MCF 10A (cell line): ENCODE results near the gene NUCB1. TPM values are rescaled to one million over a fixed set of nuclear protein-coding genes. Genes with fewer than 3 reads are reported as not detected.

Source experiments
- Bru-seq: library from RNA; stranded (reverse); fragments of 400-500 nt; gene quantifications from one replicate; lab custom pipeline; 2021; lab: Mats Ljungman, UMichigan
- BruChase-seq, 2 experiments: library from RNA; stranded (reverse); fragments of 400-500 nt; gene quantifications; one replicate each; lab custom pipeline; 2021; lab: Mats Ljungman, UMichigan
- BruUV-seq: library from RNA; stranded (reverse); fragments of 400-500 nt; replicated peaks from 2 replicates; lab custom pipeline; 2021; lab: Mats Ljungman, UMichigan
- CTCF ChIA-PET: fragments of 300-600 bp; sonication (Branson Sonifier 250); formaldehyde crosslinking; extraction: SDS; loops from one replicate; lab custom pipeline; 2021; ENCODE audit warnings: antibody characterized with exemption, inconsistent platforms; lab: Yijun Ruan, JAX
- POLR2A ChIA-PET: fragments of 300-600, 350-650 bp; sonication (Branson Sonifier 250); formaldehyde crosslinking; extraction: SDS; loops from one replicate; lab custom pipeline; 2020; ENCODE audit warnings: antibody characterized with exemption, inconsistent platforms; lab: Yijun Ruan, JAX
- DNase-seq: peaks from one replicate; pipeline ENCODE4 v3.0.0-alpha.2; 2018; ENCODE audit not compliant: unreplicated experiment
- H3K27ac Mint-ChIP-seq: one replicate; pipeline ENCODE4 v1.8.0; 2022; ENCODE audit warnings: mild to moderate bottlenecking, low read depth, mixed read lengths; ENCODE audit not compliant: unreplicated experiment
- H3K27me3 Mint-ChIP-seq: one replicate; pipeline ENCODE4 v1.8.0; 2022; ENCODE audit warnings: mixed read lengths; ENCODE audit not compliant: insufficient read depth, unreplicated experiment
- H3K36me3 Mint-ChIP-seq: one replicate; pipeline ENCODE4 v1.8.0; 2022; ENCODE audit warnings: mild to moderate bottlenecking, moderate library complexity, mixed read lengths; ENCODE audit not compliant: insufficient read depth, unreplicated experiment
- H3K4me1 Mint-ChIP-seq: one replicate; pipeline ENCODE4 v1.8.0; 2022; ENCODE audit warnings: mixed read lengths; ENCODE audit not compliant: insufficient read depth, unreplicated experiment
- H3K4me3 Mint-ChIP-seq: one replicate; pipeline ENCODE4 v1.8.0; 2022; ENCODE audit warnings: mild to moderate bottlenecking, moderate library complexity, mixed read lengths; ENCODE audit not compliant: unreplicated experiment
- H3K9me3 Mint-ChIP-seq: one replicate; pipeline ENCODE4 v1.8.0; 2022; ENCODE audit warnings: mixed read lengths; ENCODE audit not compliant: unreplicated experiment
- CTCF ChIP-seq: fragments of 200-600 bp; IDR thresholded peaks from one replicate; pipeline ENCODE4 v1.8.0; 2022; ENCODE audit warnings: antibody characterized with exemption, mild to moderate bottlenecking; ENCODE audit not compliant: unreplicated experiment
- intact Hi-C: fragments of 100-400 bp; cut with micrococcal nuclease; formaldehyde crosslinking; loops from 2 replicates; pipeline ENCODE4 v1.14.1; 2022
- long read RNA-seq: library from polyadenylated mRNA; stranded (forward); transcript quantifications from one replicate; pipeline ENCODE4 v2.0.0, GENCODE V29; 2022
- total RNA-seq: library from RNA; stranded (reverse); gene quantifications from 2 replicates; pipeline ENCODE4 v1.2.3, GENCODE V29; 2022

The NUCB1 gene
- 61.4 and 76.8 TPM in 2 replicates for total RNA-seq
- percentile 50 among the genes with signal in this experiment for Bru-seq, nascent RNA
- percentile 63 among the genes with signal in this experiment for BruChase-seq, experiment 1, labeled RNA remaining after a 6-hour chase
- BruChase-seq, experiment 2, labeled RNA remaining after a 2-hour chase = percentile 54 among the genes with signal in this experiment
- long read RNA-seq, transcript NUCB1-201 (13 exons, 2,668 nt) = major isoform, 89 of 117 reads
- long read RNA-seq, partial matches to known transcripts = 17 of 117 reads
- long read RNA-seq, other reads (novel, unspliced or antisense) = 11 of 117 reads

GRCh38 chr19:48899781-48900476 is at the start of gene NUCB1:
Gene NUCB1 (plus strand): TSS chr19:48900312. CDS start chr19:48900797, 485 bp downstream.
- Mint-ChIP-seq H3K36me3 (peaks cover 21% of the 10 kb centered on the region), H3K27me3 (no peaks in the 10 kb centered on the region), H3K4me1 (peaks cover 14% of the 10 kb centered on the region), H3K4me3 (peak within 1 kb of the TSS; percentile 99), H3K27ac (peak within 1 kb of the TSS; percentile 87), H3K9me3 (peaks cover 8% of the 10 kb centered on the region)
- ChIA-PET POLR2A (interaction anchor here (0.7 to 3.7 kb wide), 12 partner anchors 19 to 158 kb away, joined by 3 to 32 read pairs (median 6); partner anchors contain the start of genes CGB7, DHDH, FTL and GYS1), CTCF (interaction anchor here (1.0 kb wide), 1 partner anchor 58 kb away, joined by 4 read pairs; no protein-coding TSS in a partner anchor)
- intact Hi-C loops = loop anchor here (2.0 kb wide), 2 partner anchors 55 to 71 kb away; partner anchors contain the start of gene BAX
- TF ChIP-seq CTCF = no peak
- peak; percentile 99 for DNase-seq
- TSS peak; percentile 51 for BruUV-seq

- intact Hi-C loops = no loop called here
- POLR2A ChIA-PET = no interaction called here
- Mint-ChIP-seq H3K9me3 (no peaks in the 10 kb centered on the region), H3K27me3 (no peaks in the 10 kb centered on the region), H3K4me3 (no peak overlapping the region), H3K27ac (no peak overlapping the region), H3K36me3 (no peaks in the 10 kb centered on the region), H3K4me1 (no peaks in the 10 kb centered on the region)
- DNase-seq = no peak
- BruUV-seq = no TSS peak
- no peak for TF ChIP-seq CTCF
- CTCF ChIA-PET = interaction anchor here (0.6 to 2.3 kb wide), 3 partner anchors 10 to 123 kb away, joined by 3 to 18 read pairs (median 3); no protein-coding TSS in a partner anchor
Observed at GRCh38 chr19:48852292-48852691, 47.8 kb upstream of the NUCB1 start.

- Mint-ChIP-seq H3K36me3 (no peaks in the 10 kb centered on the region), H3K9me3 (no peaks in the 10 kb centered on the region), H3K27me3 (no peaks in the 10 kb centered on the region), H3K27ac (no peak overlapping the region), H3K4me1 (no peaks in the 10 kb centered on the region), H3K4me3 (no peak overlapping the region)
- intact Hi-C loops = no loop called here
- no TSS peak for BruUV-seq
- POLR2A ChIA-PET = interaction anchor here (1.0 kb wide), 1 partner anchor 11 kb away, joined by 3 read pairs; no protein-coding TSS in a partner anchor
- TF ChIP-seq CTCF = no peak
- CTCF ChIA-PET = interaction anchor here (0.6 to 2.3 kb wide), 4 partner anchors 9 to 13 kb away, joined by 3 to 18 read pairs (median 6); no protein-coding TSS in a partner anchor
- DNase-seq = no peak
Observed at GRCh38 chr19:48853483-48853882, 46.6 kb upstream of the NUCB1 start.

GRCh38 chr19:48854103-48854502 is 46.0 kb upstream of the NUCB1 start:
- no peak for DNase-seq
- Mint-ChIP-seq H3K9me3 (no peaks in the 10 kb centered on the region), H3K36me3 (no peaks in the 10 kb centered on the region), H3K27ac (no peak overlapping the region), H3K27me3 (no peaks in the 10 kb centered on the region), H3K4me1 (no peaks in the 10 kb centered on the region), H3K4me3 (no peak overlapping the region)
- intact Hi-C loops = no loop called here
- TF ChIP-seq CTCF = no peak
- ChIA-PET POLR2A (no interaction called here), CTCF (interaction anchor here (0.6 to 1.3 kb wide), 3 partner anchors 10 to 14 kb away, joined by 3 to 6 read pairs (median 5); no protein-coding TSS in a partner anchor)
- no TSS peak for BruUV-seq
